HG02840 (cell line): Measurements from ENCODE around the gene SYT17.

Source experiments
- ATAC-seq: cut with Tn5 transposase; IDR thresholded peaks from one replicate; pipeline ENCODE4 v1.9.1; 2021; ENCODE audit warnings: mild to moderate bottlenecking, moderate library complexity, moderate number of reproducible peaks; ENCODE audit not compliant: unreplicated experiment, low FRiP score

Gene SYT17

DNA sequence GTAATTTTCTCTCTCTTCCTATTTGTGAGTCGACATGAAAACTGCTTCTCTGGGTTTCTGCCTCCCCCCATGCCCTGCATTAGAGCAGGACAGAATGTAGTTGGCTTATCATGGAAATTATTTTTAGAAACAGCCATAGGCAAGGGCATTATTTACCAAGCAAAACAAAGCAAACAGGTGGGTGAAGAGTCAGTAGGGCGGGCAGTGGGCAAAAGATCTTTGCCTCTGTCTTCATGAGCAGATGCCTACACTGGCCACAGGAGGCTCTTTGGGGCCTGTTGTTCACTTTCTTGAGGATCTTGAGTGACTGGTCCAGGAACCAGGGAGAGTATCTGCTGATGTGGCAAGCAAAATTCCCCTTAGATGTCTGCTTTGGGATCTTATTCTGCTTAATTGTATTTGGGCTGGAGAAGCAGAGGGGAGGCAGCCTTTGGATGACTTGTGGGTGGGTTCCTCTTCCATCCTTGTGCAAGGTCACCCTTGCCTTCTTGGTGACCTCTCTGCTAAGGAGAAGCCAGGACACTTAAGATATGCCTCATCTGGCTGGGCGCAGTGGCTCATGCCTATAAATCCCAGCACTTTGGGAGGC is 75.0 kb downstream of the SYT17 start:
- ATAC-seq, result no peak

DNA sequence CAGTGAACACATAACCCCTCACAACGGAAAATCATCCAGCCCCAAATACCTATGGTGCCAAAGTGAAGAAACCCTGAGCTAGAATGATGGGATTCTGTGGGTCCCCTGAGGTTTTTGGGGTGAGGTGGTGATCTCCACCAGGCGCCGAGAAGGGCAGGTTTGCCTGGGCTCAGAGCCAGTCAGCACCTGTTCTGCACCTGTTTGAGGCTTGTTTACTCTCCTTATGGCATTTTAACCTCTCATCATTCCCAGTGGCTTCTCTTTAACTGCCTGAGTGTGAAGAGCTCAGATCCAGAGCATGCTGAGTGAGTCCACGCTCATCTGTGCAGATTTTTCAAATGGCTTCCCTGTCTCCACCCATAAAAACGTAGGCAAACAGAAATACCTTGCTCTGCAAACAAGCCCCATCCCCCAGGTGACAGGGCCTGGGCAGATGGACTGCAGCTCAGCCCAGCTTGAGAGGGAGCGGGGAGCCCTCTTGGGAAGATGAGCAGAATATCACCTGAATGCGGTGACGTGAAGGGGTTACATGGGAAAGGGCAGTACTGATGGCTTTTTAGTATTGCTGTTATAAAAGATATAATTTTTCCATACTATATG is 77.4 kb downstream of the SYT17 start:
- ATAC-seq, result no peak

DNA sequence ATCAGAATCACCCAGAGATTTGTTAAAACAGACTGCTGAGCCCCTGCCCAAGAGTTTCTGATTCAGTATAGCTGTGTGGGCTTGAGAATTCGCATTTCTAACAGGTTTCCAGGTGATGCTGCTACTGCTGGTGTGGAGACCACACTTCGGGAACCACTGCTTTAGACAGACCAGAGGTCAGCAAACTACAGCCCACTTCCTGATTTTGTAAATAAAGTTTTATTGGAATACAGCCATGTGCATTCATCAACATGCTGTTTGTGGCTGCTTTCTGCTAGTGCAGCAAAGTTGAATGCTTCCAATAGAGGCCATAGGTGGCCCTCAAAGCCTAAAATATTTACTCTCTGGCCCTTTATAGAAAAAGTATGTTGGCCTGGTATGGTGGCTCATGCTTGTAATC is 84.9 kb downstream of the SYT17 start:
- no peak for ATAC-seq

DNA sequence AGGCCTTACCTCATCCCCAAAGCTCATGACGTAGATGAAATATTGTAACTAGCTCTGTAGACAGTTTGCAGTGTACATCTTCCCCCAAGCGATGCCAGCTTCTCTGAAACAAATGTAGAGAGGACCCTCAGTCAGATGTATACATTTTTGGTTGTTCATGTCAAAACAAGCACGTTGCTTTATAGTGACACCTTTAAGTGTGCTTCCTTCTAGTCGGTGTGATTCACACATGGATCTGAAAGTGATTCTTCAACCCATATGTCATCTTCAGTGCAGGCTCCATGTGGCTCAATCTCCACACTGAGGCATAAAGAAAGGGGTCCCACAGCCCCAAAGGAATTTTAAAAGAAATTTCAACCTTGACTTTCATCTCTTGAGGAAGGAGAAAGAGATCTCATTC is 86.6 kb downstream of the SYT17 start:
- ATAC-seq, result no peak

DNA sequence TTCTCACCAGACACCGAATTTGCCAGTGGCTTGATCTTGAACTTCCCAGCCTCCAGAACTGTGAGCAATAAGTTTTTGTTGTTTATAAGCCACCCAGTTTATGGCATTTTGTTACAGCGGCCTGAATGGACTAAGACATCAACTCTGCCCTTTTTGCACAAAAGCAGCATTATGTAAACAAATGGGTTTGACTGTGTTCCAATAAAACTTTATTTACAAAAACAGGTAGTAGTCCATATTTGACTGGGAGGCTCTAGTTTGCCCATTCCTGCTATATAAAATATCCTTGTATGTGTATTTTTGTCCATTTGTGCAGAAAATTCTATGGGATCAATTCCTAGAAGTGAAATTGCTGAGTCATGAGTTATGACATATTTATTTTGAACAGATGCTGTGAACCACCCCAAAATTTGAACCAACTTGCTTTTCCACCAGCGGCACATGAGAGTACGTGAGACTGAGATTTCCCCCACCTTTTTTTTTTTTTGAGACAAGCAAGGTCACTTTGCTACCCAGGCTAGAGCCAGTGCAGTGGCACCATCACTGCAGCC is 96.2 kb downstream of the SYT17 start:
- ATAC-seq, result no peak

DNA sequence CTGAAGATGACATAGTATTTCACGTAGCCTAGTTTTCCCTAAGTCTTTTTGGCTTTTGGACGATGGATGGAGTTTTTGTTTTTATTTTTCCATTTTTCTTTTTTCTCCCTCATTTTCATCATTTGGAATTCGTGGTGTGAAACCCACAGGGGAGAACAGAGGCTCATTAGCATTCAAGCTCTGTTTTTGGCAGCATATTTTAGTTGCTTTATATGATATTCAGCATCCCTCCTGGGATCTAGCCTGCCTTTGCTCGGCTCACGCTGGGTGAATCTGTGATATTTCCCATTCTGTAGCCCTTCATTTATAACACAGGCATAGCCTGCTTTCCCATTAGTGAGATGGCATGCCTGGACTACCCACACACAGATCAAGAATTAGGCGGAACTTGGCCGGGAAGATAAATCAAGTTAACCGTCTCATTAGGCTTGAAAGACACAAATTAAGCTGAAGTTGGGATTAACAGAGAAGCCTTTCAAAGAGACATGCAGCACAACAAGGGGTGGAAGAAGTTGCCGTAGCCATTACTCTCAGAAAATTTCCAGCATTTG is 97.4 kb downstream of the SYT17 start:
- no peak for ATAC-seq

DNA sequence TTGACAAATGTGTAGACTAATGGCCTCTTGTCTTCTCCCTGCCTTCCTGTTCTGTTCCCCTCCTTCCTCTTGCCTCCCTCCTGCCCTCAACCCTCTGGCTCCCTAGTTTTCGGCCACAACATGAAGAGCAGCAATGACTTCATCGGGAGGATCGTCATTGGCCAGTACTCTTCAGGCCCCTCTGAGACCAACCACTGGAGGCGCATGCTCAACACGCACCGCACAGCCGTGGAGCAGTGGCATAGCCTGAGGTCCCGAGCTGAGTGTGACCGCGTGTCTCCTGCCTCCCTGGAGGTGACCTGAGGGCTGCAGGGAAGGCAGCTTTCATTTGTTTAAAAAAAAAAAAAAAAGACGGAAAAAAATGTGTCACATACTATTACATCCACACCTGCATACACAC is 98.7 kb downstream of the SYT17 start:
- no peak for ATAC-seq

DNA sequence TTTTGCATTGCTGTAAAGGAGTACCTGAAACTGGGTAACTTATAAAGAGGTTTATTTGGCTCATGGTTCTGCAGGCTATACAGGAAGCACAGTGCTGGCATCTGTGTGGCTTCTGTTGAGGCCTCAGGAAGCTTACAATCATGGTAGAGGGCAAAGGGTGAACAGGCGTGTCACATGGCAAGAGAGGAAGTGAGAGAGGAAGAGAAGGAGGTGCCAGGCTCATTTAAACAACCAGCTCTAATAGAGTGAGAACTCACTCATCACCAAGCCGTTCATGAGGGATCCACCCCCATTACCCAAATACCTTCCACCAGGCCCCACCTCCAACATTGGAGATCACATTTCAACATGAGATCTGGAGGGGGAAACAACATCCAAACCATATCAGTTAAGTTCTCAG is 101.1 kb downstream of the SYT17 start:
- no peak for ATAC-seq

DNA sequence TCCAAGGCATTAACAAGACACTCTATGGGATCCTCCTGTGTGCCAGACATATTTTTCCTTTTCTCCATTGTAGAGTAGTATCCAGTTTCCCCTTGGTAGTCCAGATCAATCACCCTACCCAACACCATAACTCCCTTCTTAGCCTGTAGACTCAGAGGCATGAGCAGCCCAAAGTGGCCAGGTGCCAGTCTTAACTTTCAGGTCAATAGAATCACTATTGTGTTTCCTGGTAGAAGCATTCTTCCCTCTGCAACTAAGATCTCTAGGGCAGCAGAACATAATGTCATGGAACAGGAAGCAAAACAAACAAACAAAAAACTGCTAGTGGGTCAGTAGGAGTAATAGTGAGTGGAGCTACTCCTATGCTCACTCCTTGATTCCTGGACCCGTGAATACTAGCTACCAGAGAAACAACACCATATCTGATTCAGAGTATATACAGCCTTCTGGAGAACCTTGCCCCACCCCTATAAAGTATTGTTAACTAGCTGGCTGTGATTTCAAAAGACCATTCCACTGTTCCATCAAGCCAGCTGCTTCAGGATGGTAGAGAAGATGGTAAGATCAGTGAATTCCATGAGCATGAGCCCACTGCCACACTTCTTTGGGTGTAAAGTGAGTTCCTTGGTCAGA is 106.2 kb downstream of the SYT17 start:
- no peak for ATAC-seq

DNA sequence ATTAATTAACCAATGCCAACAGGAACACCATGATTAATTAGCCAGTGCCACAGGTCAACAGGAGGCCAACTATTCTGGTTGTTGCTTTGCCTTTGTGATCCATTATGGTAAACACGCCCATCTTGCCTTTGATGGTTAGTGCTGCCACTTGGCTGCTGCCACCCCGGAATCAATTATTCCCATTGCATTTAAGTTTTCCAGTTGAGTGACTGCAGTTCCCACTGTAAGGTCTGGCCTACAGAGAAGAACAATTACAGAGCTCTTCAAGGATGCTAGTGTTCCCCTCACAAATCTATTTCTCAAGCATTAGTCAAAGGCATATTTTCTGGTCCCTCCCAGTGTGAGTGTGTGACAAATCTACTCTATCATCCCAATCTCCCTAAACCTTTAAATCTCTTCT is 110.4 kb downstream of the SYT17 start:
- no peak for ATAC-seq

DNA sequence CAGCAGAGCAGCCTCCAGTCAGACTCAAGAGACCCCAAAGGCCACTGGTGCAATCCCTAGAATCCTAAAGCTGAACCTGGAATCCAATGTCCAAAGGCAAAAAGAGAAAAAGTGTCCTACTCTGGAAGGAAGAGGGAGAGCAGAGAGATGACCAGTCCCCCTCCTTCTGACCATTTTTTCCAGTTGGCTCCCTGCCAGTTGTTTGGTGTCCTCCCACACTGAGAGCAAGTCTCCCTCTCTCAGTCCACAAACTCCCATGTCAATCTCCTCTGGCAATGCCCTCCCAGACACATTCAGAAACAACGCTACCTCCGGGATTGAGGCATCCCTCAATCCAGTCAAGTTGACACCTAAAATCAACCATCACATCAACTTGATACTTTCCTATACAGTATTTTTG is 113.2 kb downstream of the SYT17 start:
- ATAC-seq, result no peak

DNA sequence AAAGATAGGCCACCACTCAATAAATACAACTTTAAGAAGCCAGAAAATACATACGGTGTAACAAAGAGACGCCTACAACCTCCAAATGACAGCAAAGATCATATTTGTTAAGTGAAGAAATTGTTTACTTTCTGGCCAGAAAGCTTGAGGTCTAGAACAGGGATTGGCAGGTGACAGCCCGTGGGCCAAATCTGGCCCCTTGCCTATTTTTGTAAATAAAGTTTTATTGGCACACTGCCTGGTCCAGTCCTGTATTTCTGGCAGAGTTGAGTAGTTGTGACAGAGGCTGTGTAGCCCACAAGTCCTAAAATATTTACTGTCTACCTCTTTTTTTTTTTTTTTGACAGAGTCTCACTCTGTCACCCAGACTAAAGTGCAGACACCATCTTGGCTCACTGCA is 114.1 kb downstream of the SYT17 start:
- no peak for ATAC-seq

DNA sequence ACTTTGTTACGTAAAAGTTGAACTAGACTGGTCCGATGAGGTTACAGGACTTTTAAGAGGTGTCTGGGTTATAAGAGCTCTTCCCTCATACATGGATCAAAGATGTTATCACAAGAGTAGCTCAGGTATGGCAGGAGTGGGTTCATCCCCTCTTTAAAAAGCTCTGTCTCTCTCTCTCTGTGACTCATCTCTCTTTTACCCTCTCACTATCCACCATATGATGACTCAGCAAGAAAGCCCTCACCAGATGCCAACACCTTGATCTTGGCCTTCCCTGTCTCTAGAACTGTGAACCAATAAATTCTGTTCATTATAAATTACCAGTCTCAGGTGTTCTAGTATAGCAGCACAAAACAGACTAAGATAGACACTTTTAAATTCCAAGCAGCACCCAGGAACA is 115.6 kb downstream of the SYT17 start:
- no peak for ATAC-seq

DNA sequence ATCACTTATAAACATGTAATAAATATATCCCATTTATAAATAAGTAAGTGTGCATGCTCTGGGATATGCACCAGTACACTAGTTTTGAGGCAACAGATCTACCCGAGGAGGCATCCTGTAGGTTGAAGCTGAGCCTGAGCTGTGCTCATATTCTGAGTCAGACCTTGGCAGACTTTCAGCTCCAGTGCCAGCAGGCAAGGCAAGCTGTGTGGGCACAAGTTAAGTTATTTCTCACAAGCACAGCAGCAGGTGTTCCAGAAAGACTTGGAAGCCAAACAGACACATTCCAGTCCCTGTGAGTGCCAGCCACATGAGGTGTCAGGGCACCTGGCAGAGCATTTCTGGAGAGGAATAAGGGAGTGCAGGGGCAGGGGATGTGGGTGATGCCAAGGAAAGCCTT is 116.2 kb downstream of the SYT17 start:
- no peak for ATAC-seq

DNA sequence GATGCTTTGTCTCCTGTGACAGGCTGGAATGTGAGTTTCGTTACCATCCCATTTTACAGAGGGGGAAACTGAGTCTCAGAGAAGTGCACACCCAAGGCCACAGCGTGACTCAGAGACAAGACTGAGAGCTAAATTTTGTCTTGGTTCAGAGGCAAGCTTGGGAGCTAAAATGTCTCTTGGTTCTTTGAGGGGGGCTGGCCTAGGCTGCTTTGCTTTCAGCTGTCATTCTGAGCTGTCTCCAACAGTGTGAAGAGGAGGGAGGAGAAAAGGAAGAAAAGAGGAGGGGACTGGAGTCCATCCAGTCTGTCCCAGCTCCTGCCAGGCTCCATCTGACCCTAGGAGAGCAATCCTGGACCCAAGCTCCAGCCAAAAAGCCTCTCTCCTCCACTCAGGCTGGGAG is 117.4 kb downstream of the SYT17 start, which contains the start of gene CLEC19A:
CLEC19A (plus strand) TSS at position 301 of the 400 bp plus-strand sequence. CDS start 121 bp downstream, outside the sequence.
- no peak for ATAC-seq

DNA sequence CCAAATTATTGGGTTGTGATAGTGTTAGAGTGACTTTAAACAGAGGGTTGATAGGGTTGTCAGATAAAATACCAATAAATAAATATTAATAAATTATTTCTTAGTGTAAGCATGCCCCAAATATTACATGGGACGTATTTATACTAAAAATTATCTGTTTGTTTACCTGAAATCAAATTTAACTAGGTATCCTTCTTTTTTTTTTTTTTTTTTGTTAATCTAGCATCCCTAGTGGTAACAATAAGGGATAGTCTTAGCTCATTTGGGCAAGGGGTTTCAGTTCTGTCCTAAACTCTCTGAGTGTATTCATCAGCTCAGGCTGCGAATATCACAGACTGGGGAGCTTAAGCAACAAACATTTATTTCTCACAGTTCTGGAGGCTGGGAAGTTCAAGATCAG is 118.8 kb downstream of the SYT17 start:
- ATAC-seq, result no peak

DNA sequence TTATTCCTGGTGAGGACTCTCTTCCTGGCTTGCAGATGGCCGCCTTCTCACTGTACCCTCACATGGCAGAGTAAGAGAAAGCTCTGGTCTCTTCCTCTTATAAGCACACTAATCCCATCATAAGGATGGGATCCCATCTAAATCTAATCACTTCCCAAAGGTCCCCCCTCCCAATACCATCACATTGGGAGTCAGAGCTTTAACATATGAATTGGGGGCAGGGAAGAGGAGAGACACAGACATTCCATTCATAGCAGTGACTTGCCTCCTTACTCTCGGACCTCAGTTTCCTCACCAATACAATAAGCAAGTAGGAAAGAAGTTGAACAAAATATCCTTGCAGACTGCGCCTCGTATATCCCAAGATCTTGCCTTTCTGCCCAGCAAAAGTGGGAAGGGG is 119.2 kb downstream of the SYT17 start:
- ATAC-seq, result no peak

DNA sequence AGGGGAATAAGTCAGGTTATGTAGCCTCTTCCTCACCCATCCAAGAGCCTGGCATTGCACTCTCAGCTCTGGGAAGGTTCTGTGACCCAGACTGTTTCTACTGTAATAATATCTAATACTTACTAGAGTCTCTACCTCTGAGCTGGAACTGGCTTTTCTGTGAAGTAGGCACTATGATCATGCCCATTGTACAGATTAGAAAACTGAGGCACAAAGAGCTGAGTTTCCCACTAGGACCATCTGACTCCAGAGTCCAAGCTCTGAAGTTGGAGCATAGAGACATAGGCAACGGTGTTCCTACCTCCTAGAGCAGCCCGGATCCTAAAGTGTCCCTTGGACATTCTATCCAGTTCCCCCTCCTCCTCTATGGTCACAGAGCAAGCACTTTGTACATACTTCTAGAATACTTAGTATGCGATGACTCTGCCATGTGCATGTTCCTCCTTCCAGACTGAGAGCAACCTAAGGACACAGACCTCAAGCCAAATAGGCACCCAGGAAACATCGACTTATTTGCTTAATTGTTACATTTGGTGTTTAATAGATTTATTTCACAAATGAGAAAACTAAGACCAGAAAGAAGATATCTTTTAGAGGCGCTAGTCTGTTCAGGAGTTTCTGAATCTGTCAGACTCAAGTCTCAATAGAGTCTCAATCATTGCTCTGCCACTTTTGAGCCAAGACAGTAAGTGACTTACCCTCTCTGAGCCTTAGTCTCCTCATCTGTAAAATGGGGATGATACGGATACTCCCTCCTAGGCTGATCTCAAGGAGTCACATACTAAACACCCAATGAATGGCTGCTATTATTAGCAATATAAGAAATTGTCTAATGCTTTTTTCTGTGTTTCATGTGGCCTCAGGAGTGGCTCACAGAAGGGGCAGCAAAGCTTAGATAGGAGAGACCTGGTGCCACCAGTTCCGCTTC is 121.1 kb downstream of the SYT17 start:
- ATAC-seq, result no peak

DNA sequence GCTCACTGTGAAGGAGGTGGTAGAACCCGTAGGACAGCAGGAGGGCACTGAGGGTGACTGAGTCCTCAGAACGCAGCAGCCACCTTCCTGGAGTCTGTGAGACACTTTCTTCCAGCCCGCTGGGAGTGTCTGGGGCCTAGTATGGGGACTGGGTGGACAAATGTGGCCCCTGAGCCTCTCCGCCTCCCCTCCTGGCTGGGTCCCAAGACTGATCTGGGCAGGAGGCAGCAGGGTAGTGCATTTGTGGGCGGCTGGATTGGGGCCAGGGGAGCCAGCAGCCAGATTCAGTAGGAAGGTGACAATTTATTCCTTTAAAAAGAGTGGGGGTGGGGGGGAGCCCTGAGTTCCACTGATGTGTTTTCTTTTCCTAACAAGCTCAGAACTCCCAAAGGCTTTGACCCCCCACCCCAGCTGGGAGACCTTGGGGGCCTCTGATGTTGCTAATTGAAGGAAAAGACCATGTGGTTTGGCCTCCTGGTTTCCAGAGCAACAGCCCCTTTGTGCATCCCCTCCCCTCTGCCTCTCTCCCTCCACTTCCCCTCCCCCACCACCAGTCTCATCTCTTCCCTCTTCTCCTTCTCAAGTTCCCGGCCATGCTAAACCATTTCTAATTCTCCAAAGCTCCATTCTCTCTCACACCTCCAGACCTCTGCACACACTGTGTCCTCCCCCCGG is 121.9 kb downstream of the SYT17 start:
- no peak for ATAC-seq

DNA sequence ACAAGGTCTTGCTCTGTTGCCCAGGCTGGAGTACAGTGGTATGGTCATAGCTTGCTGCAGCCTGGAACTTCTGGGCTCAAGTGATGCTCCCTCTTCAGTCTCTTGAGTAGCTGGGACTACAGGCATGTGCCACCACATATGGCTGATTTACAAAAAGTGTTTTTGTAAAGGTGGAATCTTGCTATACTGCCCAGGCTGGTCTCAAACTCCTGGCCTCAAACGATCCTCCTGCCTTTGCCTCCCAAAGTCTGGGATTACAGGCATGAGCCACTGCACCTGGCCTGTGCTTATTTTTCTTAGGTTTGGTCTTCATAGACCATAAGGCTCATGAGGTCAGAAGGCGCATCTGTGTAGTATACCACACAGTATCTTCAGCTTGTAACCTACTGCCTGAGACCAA is 122.8 kb downstream of the SYT17 start:
- no peak for ATAC-seq
